Neural cell (in vitro differentiated cells): Measurements from ENCODE around the gene LHX2. TPM values are rescaled to one million over a fixed set of nuclear protein-coding genes. Genes with fewer than 3 reads are reported as not detected.

ENCODE experiments used
- H2AFZ ChIP-seq: fragments of 200-600, 300-800 bp; sonication (generic), shearing (Covaris generic); 2 replicates; pipeline ENCODE4 v1.6.0; 2014; ENCODE audit warnings: low read depth, mild to moderate bottlenecking, antibody characterized with exemption, low read length, moderate library complexity
- H3F3A ChIP-seq: fragments of 200-600 bp; shearing (Covaris generic); 2 replicates; pipeline ENCODE4 v1.6.1; 2016; ENCODE audit warnings: mild to moderate bottlenecking, moderate library complexity, mixed read lengths, antibody characterized with exemption, low read length; ENCODE audit not compliant: insufficient read depth, poor library complexity, severe bottlenecking
- H3K27ac ChIP-seq: fragments of 200-600, 300-800 bp; sonication (generic), shearing (Covaris generic); 2 replicates; pipeline ENCODE4 v1.5.1; 2014; ENCODE audit warnings: mild to moderate bottlenecking, low read length, moderate library complexity
- H3K27me3 ChIP-seq: fragments of 300-800, 200-600 bp; sonication (generic), shearing (Covaris generic); 2 replicates; pipeline ENCODE4 v1.6.0; 2014; ENCODE audit warnings: mild to moderate bottlenecking, low read depth, low read length, moderate library complexity; ENCODE audit not compliant: insufficient read depth
- H3K36me3 ChIP-seq: fragments of 300-800, 200-600 bp; sonication (generic), shearing (Covaris generic); 2 replicates; pipeline ENCODE4 v1.5.1; 2014; ENCODE audit warnings: mild to moderate bottlenecking, antibody characterized with exemption, low read length, moderate library complexity; ENCODE audit not compliant: insufficient read depth
- H3K4me2 ChIP-seq: fragments of 300-800, 200-600 bp; sonication (generic), shearing (Covaris generic); 2 replicates; pipeline ENCODE4 v1.6.0; 2014; ENCODE audit warnings: mild to moderate bottlenecking, low read length
- H3K4me3 ChIP-seq: fragments of 300-800, 200-600 bp; sonication (generic), shearing (Covaris generic); 2 replicates; pipeline ENCODE4 v1.5.1; 2014; ENCODE audit warnings: mild to moderate bottlenecking, low read length, moderate library complexity
- H3K79me2 ChIP-seq: fragments of 200-600 bp; shearing (Covaris generic); replicated peaks from 2 replicates; pipeline ENCODE4 v1.6.0; 2014; ENCODE audit warnings: mild to moderate bottlenecking, low read length, moderate library complexity; ENCODE audit not compliant: insufficient read depth
- H3K9ac ChIP-seq: fragments of 300-800, 200-600 bp; sonication (generic), shearing (Covaris generic); 2 replicates; pipeline ENCODE4 v1.6.1; 2016; ENCODE audit warnings: mild to moderate bottlenecking, low read length, mixed read lengths
- H3K9me2 ChIP-seq: fragments of 200-600 bp; shearing (Covaris generic); 2 replicates; pipeline ENCODE4 v1.6.1; 2016; ENCODE audit warnings: mild to moderate bottlenecking, low read length, mixed read lengths; ENCODE audit not compliant: insufficient read depth
- H3K9me3 ChIP-seq: fragments of 200-600, 300-800 bp; sonication (generic), shearing (Covaris generic); 2 replicates; pipeline ENCODE4 v1.6.1; 2016; ENCODE audit warnings: mild to moderate bottlenecking, mixed run types, low read length, moderate library complexity, mixed read lengths
- H4K20me1 ChIP-seq: fragments of 200-600 bp; shearing (Covaris generic); 2 replicates; pipeline ENCODE4 v1.6.1; 2016; ENCODE audit warnings: mild to moderate bottlenecking, mixed run types; ENCODE audit not compliant: insufficient read depth
- EP300 ChIP-seq: fragments of 450-650 bp; conservative IDR thresholded peaks from 2 replicates; pipeline ENCODE4 v1.6.1; 2014; ENCODE audit warnings: antibody characterized with exemption, mild to moderate bottlenecking, moderate library complexity; ENCODE audit not compliant: poor library complexity, severe bottlenecking
- EZH2 ChIP-seq: fragments of 200-600, 300-800 bp; shearing (Covaris generic), sonication (generic); IDR thresholded peaks from 2 replicates; pipeline ENCODE4 v1.6.1; 2014; ENCODE audit warnings: antibody characterized with exemption, low read length, borderline replicate concordance, mild to moderate bottlenecking; ENCODE audit not compliant: insufficient read depth, poor library complexity, severe bottlenecking
- MXI1 ChIP-seq: fragments of 450-650 bp; conservative IDR thresholded peaks from 2 replicates; pipeline ENCODE4 v1.6.1; 2014; ENCODE audit warnings: antibody characterized with exemption, mild to moderate bottlenecking; ENCODE audit not compliant: poor library complexity, severe bottlenecking
- POLR2AphosphoS5 ChIP-seq: IDR thresholded peaks from 2 replicates; pipeline ENCODE4 v1.6.1; 2012
- RAD21 ChIP-seq: fragments of 450-650 bp; conservative IDR thresholded peaks from 2 replicates; pipeline ENCODE4 v1.6.1; 2014; ENCODE audit warnings: antibody characterized with exemption, mild to moderate bottlenecking, moderate library complexity
- SMC3 ChIP-seq: fragments of 450-650 bp; conservative IDR thresholded peaks from 2 replicates; pipeline ENCODE4 v1.6.1; 2014; ENCODE audit warnings: antibody characterized with exemption, mild to moderate bottlenecking, moderate library complexity; ENCODE audit not compliant: poor library complexity
- TAF1 ChIP-seq: IDR thresholded peaks from 2 replicates; pipeline ENCODE4 v1.6.1; 2012; ENCODE audit warnings: low read depth
- polyA plus RNA-seq: library from polyadenylated mRNA; depleted of rRNA; stranded (reverse); fragments of >200 nt; gene quantifications from 2 replicates; pipeline ENCODE4 v1.2.3, GENCODE V29; 2014
- TF ChIP-seq, protein P1 (sequence below): IDR thresholded peaks from 2 replicates; pipeline ENCODE4 v1.6.1; 2012; ENCODE audit warnings: borderline replicate concordance
- TF ChIP-seq, protein P2 (sequence below): fragments of 450-650 bp; IDR thresholded peaks from 2 replicates; pipeline ENCODE4 v1.5.1; 2014; ENCODE audit warnings: antibody characterized with exemption, mild to moderate bottlenecking, moderate library complexity; ENCODE audit not compliant: poor library complexity, severe bottlenecking

The LHX2 gene
- polyA plus RNA-seq, 1 donor from 2014 or later, result 3.6 TPM

DNA sequence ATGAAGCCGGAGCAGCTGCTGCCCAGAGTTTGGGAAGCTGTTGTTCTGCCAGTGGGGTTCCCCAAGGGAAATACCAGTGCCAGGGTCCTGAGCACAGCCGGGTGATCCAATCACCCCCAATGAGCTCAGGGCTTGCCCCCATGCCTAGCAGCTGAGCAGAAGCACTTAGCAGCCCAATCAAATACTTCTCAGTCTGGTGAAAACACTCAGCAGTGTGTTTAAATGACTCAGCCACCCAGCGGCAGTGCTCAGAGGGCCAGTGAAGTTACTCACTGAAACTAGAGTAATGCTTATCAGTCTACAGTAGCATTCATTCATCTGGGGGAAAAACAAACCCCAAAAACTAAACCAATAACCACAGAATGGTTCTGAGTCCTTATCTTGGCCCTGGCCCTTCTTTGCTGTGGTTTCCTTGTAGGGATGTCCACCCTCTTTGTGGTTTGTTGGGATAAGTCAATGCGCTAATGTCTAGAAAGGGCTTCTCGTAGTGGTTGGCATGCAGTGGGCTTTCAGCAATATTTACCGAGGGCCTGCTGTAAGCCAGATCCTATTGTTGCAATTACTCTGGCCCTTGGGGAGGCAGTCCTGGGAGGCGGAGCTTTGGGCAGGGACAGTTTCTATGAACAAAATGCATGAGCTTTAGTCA is 43.1 kb downstream of the LHX2 start:
- Histone ChIP-seq H3K36me3 (no peaks in the 10 kb centered on the region), H3K4me2 (no peak overlapping the region), H4K20me1 (no peaks in the 10 kb centered on the region), H3K79me2 (no peaks in the 10 kb centered on the region), H3K9me3 (no peaks in the 10 kb centered on the region), H3K9ac (no peak overlapping the region), H3K9me2 (no peaks in the 10 kb centered on the region), H3K27ac (no peak overlapping the region), H3K4me3 (no peak overlapping the region), H3F3A (no peaks in the 10 kb centered on the region), H3K27me3 (no peaks in the 10 kb centered on the region), H2AFZ (no peak overlapping the region)
- TF ChIP-seq, protein P1, sequence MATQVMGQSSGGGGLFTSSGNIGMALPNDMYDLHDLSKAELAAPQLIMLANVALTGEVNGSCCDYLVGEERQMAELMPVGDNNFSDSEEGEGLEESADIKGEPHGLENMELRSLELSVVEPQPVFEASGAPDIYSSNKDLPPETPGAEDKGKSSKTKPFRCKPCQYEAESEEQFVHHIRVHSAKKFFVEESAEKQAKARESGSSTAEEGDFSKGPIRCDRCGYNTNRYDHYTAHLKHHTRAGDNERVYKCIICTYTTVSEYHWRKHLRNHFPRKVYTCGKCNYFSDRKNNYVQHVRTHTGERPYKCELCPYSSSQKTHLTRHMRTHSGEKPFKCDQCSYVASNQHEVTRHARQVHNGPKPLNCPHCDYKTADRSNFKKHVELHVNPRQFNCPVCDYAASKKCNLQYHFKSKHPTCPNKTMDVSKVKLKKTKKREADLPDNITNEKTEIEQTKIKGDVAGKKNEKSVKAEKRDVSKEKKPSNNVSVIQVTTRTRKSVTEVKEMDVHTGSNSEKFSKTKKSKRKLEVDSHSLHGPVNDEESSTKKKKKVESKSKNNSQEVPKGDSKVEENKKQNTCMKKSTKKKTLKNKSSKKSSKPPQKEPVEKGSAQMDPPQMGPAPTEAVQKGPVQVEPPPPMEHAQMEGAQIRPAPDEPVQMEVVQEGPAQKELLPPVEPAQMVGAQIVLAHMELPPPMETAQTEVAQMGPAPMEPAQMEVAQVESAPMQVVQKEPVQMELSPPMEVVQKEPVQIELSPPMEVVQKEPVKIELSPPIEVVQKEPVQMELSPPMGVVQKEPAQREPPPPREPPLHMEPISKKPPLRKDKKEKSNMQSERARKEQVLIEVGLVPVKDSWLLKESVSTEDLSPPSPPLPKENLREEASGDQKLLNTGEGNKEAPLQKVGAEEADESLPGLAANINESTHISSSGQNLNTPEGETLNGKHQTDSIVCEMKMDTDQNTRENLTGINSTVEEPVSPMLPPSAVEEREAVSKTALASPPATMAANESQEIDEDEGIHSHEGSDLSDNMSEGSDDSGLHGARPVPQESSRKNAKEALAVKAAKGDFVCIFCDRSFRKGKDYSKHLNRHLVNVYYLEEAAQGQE, result no peak
- TF ChIP-seq SMC3 (no peak), EP300 (no peak), MXI1 (no peak), TAF1 (no peak), POLR2AphosphoS5 (no peak), RAD21 (no peak), EZH2 (no peak)
- TF ChIP-seq, protein P2, sequence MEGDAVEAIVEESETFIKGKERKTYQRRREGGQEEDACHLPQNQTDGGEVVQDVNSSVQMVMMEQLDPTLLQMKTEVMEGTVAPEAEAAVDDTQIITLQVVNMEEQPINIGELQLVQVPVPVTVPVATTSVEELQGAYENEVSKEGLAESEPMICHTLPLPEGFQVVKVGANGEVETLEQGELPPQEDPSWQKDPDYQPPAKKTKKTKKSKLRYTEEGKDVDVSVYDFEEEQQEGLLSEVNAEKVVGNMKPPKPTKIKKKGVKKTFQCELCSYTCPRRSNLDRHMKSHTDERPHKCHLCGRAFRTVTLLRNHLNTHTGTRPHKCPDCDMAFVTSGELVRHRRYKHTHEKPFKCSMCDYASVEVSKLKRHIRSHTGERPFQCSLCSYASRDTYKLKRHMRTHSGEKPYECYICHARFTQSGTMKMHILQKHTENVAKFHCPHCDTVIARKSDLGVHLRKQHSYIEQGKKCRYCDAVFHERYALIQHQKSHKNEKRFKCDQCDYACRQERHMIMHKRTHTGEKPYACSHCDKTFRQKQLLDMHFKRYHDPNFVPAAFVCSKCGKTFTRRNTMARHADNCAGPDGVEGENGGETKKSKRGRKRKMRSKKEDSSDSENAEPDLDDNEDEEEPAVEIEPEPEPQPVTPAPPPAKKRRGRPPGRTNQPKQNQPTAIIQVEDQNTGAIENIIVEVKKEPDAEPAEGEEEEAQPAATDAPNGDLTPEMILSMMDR, result no peak

DNA sequence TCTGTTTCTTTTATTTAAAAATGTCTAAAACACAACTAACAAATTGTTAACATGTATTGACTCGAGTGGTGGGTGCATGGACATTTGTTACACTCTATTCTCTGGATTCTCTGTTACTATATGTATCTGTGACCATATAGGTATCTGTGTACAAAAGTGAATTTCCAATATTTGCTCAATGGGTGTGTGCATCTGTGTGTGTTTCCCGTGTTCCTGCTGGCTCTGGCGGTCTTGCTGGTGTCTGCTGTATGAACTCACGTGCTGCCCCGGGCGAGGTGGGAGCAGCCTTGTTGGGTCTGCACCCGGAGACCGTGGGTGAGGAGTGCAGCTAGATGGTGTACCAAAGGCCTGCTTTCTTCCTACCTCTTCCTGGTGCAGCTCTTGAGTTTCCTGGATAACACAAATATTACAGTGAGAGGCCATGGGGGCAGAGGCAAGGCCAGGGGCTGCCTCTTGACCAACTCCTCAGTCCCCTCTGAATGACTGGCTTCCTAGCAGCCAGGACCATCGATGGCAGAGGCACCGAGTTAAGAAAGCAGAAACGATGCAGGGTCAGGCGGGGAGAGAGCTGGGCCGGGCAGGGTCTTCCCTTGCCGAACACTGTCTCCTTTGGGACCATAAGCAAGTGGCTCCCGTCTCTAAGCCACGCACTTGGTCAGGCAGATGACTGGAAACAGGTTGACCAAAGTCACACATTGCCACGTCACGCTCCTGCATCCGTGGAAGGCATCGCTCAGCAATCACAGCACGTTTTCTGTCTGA is 49.5 kb downstream of the LHX2 start:
- Histone ChIP-seq H3K27me3 (no peaks in the 10 kb centered on the region), H3K79me2 (no peaks in the 10 kb centered on the region), H3F3A (no peaks in the 10 kb centered on the region), H3K9ac (no peak overlapping the region), H3K9me2 (no peaks in the 10 kb centered on the region), H3K36me3 (no peaks in the 10 kb centered on the region), H2AFZ (no peak overlapping the region), H4K20me1 (no peaks in the 10 kb centered on the region), H3K4me3 (no peak overlapping the region), H3K27ac (no peak overlapping the region), H3K4me2 (no peak overlapping the region), H3K9me3 (no peaks in the 10 kb centered on the region)
- TF ChIP-seq, protein P1, result no peak
- no peak for TF ChIP-seq EZH2
- TF ChIP-seq EP300, result no peak
- TF ChIP-seq POLR2AphosphoS5, result no peak
- TF ChIP-seq RAD21, result no peak
- TF ChIP-seq, protein P2, result no peak
- no peak for TF ChIP-seq MXI1
- no peak for TF ChIP-seq SMC3
- no peak for TF ChIP-seq TAF1
